ENCODE measurements around the gene SLC22A12.

SLC22A12 gene

DNA sequence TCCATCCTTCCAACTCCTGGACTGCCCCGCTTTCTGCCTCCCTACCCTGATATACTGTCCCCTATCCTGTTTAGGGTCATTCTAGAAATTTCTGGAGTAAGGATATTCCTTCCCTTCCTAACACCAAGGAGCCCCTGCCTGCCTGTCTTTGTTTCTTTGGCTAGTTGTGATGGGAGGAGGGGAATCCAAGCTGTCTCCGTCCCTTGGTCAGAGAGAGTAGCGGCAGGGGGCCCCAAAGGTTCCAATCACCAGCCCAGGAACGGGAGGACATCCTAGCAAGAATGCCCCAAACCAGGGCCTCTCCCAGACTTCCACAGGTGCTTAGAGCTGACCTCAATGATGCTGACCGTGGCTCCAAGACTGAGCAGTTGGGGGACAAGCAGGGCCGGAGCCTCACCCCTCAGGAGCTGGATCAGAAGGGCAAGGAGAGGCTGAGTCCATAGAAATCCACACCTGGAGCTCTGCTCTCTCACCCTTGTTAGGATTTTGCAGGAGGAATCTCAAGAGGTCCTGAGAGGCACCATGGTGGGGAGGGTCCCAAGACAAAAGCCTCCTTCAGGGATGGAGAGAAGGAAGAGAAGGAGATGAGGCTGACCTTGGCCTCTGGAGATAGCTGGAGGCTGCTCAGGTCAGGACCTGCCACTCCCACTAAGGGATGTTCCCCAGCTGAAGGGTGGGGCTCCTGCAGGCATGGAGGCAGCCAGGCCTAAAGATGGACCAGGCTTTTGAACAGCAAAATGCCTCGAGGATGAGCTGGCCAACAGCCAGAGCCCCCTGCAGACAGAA lies 13.6 kb downstream of the SLC22A12 start:
- DNase-seq (ENCODE audit: low read depth) = no peak

DNA sequence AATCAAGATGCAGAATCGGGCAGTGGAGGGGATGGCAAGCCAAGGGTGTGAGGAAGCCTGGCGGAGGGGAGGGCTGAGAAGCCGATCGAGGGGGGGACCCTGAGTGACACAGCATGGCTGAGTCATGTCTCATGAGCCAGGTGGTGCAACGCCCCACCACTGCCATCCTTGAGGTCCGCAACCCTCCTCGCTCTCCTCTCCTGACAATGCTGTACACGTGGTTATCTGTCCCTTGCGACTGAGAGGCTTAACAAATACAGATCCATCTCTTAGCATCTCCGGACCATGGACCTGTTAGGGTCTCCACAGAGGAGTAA lies 14.2 kb downstream of the SLC22A12 start:
- no peak for DNase-seq (ENCODE audit: low read depth)

DNA sequence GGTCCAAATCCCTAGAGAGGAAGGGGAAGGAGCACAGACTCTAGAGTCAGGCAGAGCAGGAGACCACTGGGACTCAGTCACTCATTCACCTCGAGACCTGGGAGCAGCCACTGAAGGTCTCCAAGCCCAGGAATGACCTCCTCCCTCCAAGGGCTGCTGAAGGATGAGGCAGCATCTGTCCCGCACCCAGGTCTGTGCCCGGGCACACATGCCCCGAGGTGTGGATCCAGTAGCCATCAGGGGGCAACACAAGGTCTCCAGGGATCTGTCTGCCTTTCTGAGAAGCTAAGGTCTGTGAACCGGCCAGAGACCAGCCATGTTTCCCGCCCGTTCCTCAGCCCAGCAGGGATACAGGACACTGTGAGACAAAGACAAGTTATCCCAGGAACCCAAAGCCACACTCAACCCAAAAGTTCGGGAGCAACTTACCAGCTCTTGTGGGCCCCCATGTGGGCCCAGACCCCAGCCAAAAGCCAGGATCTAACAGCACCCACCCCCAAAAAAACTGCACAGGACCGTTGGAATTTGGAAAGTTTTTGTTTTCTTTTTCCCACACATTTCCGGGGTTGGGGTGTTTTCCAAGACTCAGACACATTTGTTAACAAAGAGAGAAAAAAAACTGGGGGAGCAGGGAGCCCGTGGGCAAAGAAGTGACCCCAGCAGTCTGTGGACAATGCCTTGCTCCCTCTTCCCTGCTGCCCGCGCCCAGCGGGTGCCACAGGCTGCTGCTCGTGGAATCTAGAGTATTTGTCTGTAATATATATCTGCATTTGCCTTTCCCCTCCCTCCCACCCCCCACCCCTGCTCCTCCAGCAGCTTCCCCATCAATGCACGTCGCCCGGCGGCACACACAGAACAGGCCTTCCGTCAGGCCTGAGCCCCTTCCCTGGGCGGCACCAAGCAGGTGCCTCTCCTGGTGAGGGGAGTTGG lies 14.9 kb downstream of the SLC22A12 start:
- DNase-seq (ENCODE audit: low read depth) = no peak

DNA sequence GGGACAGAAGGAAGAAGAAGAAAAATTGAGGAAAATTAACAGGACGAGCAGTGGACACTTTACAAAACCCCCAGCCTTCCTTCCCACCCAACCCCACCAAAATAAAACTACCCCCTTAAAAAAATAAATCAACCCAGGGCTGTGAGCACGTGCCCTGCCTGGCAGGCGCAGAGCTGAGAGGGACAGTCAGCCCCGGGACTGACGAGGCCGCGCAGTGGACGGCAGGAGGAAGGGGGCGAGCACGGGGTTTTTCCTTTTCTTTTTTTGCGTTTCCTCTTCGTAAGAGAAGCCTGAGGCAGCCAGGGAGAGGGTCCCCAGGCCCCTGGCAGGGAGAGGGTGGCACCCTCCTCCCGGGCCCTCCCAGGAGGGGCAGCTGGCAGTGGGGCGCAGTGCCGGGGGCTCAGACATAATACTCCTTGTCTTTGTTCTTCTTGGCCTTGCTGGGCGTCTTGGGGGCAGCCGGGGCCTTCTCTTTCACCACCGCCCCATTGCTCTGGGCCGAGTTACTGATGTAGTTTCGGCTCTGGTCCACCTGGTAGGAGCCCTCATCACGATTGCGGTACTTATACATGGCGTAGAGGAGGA lies 15.9 kb downstream of the SLC22A12 start:
- DNase-seq (ENCODE audit: low read depth) = no peak

DNA sequence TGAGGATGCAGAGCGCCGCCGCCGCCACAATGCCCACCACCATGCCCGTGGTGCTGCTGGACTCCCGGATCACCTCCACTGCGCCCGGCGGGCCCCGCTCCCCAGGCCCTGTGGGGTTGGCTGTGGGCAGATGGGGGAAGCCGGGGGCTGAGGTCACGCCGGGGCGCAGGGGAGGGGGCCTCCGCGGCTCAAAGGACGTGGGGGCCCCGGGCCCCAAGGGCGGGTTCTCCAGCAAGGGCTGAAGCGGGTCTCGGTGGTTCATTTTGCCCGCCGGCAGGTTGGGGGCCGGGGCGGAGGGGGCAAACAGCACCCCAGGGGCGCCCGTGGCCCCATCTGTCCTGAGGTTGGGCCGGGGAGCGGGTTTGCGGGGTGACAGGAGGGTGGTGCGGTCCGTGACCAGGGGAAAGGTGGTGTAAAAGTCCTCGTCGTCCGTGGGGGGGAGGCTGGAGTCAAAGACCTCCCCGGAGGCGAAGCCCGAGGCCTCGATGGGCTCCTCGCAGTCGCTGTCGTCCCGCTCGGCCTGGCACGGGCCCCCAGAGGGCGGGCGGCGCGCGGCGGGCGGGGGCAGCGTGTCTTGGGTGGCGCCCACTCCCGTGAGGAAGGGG lies 16.5 kb downstream of the SLC22A12 start:
- no peak for DNase-seq (ENCODE audit: low read depth)

DNA sequence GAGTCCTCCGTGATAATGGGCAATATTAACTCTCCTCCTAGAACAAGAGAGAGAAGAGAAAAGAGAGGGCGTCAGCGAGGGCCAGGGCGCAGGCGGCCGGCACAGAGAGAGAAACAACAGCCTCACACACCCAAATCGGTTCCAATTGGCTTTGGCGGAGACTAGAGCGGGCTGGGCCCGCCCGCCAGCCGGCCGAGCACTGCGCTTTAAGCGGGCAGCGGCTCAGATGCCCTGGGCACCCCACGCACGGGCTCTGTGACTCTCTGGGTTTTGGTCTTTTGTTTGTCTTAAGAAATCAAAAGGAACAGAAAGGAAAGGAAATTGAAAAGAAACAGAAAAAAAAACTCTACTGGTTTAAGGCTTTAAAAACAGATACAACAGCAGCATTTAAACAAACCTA lies 17.0 kb downstream of the SLC22A12 start:
- DNase-seq (ENCODE audit: low read depth) = no peak

DNA sequence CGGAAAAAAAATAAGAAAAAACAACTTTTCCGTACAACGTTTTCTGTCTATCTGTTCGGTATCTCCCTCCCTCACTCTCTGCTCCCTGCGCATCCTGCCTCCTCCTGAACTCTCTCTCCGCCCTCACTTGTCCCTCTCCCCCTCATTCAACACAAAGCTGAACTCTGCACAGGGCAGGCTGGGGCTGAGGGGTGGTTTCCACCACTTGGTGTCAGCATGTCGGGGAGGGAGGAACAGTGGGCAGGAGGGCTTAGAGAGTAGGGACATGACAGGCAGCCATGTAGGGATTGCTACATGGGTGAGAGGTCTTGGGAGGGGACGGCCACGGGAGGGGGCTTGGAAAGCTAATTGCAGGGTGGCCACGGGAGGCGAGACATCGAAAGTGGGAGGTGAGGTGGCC lies 17.6 kb downstream of the SLC22A12 start:
- DNase-seq (ENCODE audit: low read depth) = no peak

DNA sequence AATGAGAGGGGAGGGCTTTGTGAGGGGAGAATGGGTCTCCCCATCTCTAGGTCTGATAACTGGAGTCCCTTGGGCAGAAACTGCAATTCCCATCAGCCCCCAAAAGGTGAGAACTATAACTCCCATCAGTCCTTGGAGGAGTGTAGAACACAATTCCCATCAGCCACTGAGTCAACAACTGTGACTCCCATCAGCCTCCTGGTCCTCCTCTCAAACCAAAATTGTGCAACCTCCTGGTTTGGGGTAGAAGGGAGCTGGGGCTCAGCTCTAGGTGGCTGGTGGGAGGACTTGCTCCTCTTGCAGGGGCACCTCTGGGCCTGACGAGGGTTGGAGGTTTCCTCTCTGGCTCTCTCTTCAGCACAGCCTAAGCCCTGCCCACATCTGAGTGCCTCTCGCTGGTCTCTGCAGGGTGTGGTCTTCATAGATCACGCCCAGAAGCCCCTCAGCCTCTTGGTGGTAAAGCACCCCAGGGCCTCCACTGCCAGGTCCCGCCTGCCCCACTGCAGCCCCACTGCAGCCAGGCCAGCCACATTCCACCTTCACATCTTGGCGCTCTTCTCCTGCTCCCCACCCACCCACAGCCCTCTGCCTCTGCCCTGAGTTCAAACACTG lies 18.5 kb downstream of the SLC22A12 start:
- no peak for DNase-seq (ENCODE audit: low read depth)

DNA sequence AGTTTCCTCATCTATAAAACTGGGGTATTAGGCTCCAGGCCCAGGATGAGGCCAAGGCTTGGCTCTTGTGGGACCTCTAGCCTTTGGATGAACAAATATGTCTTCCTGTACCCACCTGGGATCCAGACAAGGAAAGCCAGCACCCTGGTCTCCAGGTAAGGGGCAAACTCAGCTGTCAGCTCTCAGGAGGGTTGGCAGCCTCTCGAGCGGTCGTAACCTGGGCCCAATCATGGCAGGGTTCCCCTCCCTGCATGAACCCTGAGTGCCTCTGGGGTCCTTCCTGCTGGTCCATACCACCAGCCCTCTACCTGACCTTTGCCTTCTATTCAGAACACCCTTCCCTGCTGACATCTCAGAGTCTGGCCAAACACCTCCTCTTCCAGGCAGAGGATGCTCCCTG lies 19.6 kb downstream of the SLC22A12 start:
- no peak for DNase-seq (ENCODE audit: low read depth)

DNA sequence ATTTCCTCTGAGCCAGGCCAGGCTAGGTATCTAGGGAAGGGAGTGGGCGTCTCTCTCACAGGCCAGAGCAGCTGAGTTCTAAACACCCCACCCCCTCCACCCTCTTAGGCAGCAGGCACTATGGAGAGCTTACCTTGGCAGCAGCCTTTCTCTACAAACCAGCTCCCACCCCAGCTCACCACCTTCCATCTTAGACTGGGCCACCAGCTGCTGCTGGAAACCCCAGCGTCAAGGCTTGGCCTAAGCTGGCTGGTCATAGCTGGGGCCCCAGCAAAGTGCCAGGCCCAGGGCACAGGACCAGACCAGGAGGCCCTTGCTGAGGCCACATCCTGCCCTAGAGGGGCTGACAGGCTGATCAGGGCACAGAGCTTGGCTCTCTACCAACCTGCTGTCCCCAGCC lies 20.2 kb downstream of the SLC22A12 start:
- no peak for DNase-seq (ENCODE audit: low read depth)

DNA sequence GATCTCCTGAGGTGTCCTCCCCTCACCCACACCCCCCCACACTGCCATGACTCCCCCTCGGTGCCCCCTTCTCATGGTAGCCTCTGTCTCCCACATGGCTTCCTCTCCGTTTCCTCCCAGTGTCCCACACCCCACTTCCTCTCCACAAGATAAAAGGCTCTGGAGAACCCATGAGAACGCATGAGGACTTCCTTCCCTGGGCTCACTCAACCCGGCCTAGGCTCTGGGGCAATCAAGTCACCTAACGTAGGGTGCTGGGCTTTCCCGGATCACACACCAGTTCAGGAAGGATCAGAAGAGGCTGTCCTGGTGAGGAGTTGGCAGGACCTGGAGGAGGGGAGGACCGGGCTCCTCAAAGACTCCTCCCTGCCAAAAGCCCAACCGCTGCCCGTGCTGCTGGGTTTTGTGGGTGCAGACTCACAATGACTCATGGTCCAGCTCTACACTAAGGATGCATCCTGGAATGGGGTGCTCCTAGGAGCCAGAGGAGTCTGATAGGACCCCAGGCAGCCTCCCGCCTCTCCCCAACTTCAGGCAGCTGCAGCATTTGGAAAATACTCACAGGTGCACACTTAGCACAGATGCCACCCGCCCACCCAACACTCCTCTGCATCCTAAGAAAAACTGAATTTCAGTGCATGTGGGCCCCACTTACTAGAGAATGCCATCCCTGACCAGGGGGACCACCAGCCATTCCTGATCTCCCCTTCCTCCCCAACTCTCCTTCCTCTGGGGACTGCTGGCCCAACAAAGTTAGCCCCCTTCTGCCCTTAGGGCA lies 21.0 kb downstream of the SLC22A12 start:
- no peak for DNase-seq (ENCODE audit: low read depth)

DNA sequence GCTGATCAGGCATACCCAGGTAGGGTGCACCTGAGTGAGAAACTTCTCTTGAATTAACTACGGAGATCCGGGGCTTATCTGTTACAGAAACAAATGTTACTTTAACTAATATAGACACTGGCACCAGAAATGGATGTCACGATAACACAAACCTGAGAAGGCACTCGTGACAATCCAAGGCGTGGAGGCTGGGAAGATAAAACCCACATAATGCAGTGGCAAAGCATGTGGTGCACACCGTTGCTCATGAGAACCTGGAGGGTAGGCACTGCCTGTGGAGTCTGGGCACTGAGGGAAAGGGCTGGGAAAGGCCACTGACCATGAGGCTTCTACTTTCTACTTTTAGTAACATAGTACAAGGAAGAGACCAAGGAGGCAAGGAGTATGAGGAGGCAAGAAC lies 22.6 kb downstream of the SLC22A12 start:
- DNase-seq (ENCODE audit: low read depth) = no peak

DNA sequence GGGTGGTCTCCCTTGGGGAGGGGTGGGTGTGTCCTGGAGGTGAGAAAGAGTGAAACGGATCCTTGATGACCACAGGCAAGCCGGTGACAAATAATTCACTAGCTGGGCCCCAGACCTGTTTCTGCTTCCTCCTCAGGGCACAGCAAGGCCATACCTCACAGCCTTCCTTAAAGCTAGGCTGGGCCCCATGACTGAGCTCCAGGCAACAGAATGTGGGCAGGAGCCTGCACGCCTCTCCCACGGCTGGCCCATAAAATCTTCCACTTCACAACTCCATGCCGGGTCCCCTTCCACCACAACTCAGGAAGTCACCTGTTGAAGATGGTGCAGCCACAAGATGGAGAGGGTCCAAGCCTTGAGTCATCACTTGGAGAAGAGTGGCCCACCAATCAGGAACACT lies 23.9 kb downstream of the SLC22A12 start:
- no peak for DNase-seq (ENCODE audit: low read depth)

DNA sequence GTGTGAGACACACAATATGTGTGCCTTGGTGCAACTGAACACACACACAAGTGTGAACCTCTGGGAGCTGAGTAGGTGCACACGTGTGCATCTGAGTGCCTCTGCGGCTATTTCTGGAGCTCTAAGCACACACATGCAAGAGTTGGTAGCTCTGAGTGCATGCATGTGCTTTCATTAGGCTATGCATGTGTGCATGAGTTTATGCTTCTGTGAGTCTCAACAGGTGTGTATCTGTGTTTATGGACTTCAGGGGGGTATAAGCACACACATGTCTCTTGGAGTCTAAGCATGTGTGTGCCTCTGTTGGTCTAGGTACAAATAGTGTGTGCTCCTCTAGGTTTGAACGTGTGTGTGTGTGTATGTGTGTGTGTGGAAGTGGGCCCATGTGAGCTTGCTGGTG lies 25.8 kb downstream of the SLC22A12 start:
- no peak for DNase-seq (ENCODE audit: low read depth)

DNA sequence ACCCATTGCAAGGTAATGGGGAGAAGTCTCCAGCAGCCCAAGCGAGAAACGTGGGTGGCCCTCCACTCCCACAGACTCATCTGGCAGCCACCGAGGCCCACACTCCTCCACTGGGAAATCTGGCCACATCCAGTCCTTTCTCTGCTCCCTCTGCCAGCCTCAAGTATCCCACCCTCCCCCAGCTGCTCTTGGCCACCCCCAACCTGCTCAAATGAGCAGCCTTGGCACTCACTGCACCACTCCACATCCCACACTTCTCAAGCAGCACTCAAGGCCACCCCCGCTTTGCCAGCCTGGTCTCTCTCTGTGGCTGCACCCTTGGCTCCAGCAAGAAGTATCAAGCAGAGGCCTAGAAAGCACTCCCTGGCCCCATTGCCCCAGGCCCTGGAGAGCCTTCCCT lies 28.2 kb downstream of the SLC22A12 start:
- DNase-seq (ENCODE audit: low read depth) = no peak

DNA sequence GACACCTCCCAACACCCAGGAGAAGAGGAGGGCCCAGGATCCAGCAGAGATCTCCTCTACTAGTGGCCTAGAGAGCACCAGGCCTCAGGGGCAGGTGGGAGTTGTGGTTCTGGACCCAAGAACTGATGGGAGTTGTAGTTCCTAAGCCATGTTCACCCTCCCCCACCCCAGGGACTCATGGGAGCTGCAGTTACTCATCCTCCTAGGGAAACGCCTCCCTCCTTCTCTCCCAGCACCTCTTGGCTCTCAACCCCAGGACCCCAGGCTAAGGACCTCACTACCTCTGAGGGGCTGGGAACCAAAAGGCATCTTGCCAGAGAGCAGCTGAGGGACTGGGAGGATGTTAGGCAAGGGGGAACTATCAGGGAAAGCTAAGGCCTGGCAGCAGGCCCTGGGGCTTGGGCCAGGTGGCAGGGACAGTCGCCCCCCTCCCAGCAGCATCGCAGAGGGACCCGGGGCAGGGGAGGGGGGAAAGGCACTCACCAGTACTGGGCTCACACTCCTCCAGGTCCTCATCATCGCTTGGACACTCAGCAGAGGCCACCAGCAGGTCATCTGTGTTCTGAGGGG lies 28.9 kb downstream of the SLC22A12 start:
- DNase-seq (ENCODE audit: low read depth) = no peak

DNA sequence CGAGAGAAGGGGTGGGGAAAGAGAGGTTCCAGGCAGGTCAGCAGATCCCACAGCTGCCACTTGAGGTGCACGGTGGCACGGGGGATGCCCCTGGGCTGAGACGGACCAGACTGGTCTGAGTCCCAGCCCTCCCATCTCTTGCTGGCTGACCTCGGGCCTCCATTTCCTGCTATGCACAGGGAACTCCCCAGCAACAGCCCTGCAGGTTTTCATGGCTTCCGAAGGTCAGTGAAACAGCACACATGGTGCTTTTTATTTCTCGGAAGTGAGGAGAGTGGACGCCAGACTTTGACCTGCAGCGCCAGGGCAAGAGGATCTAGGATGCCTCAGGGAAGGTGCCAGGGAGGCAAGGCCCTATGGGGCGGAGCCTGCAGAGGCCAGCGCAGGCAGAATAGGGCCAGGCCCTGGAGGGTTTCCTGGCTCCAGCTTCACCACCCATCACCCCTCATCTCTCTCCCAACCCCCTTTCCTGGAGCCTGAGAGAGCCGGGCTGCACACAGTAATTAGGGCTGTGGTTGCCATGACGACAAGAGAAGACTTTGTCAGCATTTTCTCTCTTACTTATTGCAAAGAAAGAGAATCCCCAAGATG lies 29.5 kb downstream of the SLC22A12 start:
- no peak for DNase-seq (ENCODE audit: low read depth)

DNA sequence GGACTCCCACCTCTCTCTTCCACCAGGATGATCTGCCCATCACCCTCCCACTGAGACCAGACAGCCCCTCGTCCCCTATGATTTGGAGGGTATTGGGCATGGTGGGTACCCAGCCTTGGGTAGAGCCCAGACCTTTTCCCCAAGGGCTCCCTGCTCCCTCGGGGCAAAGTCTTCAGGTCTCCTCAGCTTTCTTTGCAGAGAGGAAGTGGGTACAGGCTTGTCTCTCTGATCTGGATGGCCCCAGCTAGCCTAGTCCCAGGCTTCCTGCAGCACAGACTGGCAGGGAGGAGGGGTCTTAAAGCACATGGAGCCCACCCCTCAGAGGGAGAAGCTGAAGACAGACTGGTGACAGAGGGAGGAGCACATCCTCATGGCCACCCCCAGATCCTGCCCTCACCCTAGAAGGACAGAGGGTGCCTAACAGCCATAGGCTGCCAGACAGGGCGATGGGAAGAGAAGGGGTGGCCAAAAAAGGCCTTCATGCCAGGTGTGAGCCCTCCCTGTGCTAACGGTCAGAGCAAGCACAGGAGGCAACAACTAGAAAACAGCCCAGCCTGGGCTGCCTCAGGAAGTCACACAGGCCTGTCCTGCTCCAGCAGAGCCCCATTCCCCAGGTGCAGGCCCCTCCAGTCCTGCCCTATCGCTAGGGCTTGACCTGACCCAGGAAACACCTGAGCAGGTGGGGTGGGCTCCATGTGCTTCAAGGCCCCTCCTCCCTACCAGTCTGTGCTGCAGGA lies 30.4 kb downstream of the SLC22A12 start:
- no peak for DNase-seq (ENCODE audit: low read depth)

DNA sequence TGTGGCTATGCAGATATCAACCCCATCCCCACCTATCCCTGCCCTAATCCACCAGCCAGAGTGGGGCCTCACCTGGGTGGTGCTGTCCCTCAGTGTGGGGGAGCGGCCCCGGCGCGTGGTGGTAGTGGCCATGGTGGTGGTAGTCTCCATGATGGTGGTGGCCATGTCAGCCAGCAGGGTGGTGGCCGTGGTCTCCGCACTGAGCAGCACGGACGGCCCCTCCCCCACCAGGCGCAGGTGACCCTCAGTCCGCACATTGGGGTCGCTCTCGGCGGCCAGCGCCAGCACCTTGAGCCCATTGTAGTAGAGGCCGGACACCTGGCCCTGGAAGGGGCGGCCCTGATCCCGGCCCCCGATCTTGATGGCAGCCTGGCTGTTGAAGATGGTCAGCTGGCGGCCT lies 31.7 kb downstream of the SLC22A12 start:
- DNase-seq (ENCODE audit: low read depth) = no peak
